Astrocyte (in vitro differentiated cells and primary cell): ENCODE measurements around the gene PTPRN2. TPM values are rescaled to one million over a fixed set of nuclear protein-coding genes. Genes with fewer than 3 reads are reported as not detected.
A peak's percentile ranks its signal among the peaks of the same experiment; 100 is the strongest.

Source experiments
- DNase-seq: peaks from one replicate; pipeline ENCODE4 v3.0.0-alpha.2; 2010; ENCODE audit warnings: low read depth
- FAIRE-seq: peaks from 2 replicates; lab custom pipeline; 2011; peaks lifted over from hg19 to GRCh38; lab: Jason Lieb, UNC
- H2AFZ ChIP-seq: 2 replicates; pipeline ENCODE4 v1.6.0; 2012; ENCODE audit warnings: low read depth, low read length, inconsistent platforms
- H3K27ac ChIP-seq: 2 replicates; pipeline ENCODE4 v1.5.1; 2011; ENCODE audit warnings: low read depth, low read length, inconsistent platforms
- H3K27me3 ChIP-seq: 2 replicates; pipeline ENCODE4 v1.6.0; 2011; ENCODE audit warnings: low read length, inconsistent platforms; ENCODE audit not compliant: insufficient read depth
- H3K36me3 ChIP-seq: 2 replicates; pipeline ENCODE4 v1.5.1; 2011; ENCODE audit warnings: low read length, inconsistent platforms; ENCODE audit not compliant: insufficient read depth
- H3K4me1 ChIP-seq: 2 replicates; pipeline ENCODE4 v1.5.1; 2011; ENCODE audit warnings: low read length, inconsistent platforms; ENCODE audit not compliant: insufficient read depth
- H3K4me2 ChIP-seq: 2 replicates; pipeline ENCODE4 v1.6.0; 2012; ENCODE audit warnings: low read length, inconsistent platforms
- H3K4me3 ChIP-seq: 2 replicates; pipeline ENCODE4 v1.5.1; 2011; ENCODE audit warnings: low read depth, mild to moderate bottlenecking, low read length, inconsistent platforms; ENCODE audit not compliant: insufficient read depth
- H3K79me2 ChIP-seq: 2 replicates; pipeline ENCODE4 v1.6.0; 2012; ENCODE audit warnings: mild to moderate bottlenecking, low read length, inconsistent platforms; ENCODE audit not compliant: insufficient read depth
- H3K9ac ChIP-seq: 2 replicates; pipeline ENCODE4 v1.6.0; 2012; ENCODE audit warnings: mild to moderate bottlenecking, low read length, inconsistent platforms
- H3K9me3 ChIP-seq: 2 replicates; pipeline ENCODE4 v1.5.1; 2012; ENCODE audit warnings: low read depth, mild to moderate bottlenecking, low read length, inconsistent platforms; ENCODE audit not compliant: insufficient read depth
- H4K20me1 ChIP-seq: 2 replicates; pipeline ENCODE4 v1.6.0; 2012; ENCODE audit warnings: low read length, inconsistent platforms; ENCODE audit not compliant: insufficient read depth
- H3K27ac Mint-ChIP-seq: one replicate; pipeline ENCODE4 v1.8.0; 2021; ENCODE audit warnings: mild to moderate bottlenecking, mixed read lengths; ENCODE audit not compliant: unreplicated experiment
- H3K27me3 Mint-ChIP-seq: one replicate; pipeline ENCODE4 v1.8.0; 2021; ENCODE audit warnings: low read depth, mixed read lengths; ENCODE audit not compliant: unreplicated experiment
- H3K36me3 Mint-ChIP-seq: one replicate; pipeline ENCODE4 v1.8.0; 2021; ENCODE audit warnings: low read depth, mixed read lengths; ENCODE audit not compliant: unreplicated experiment
- H3K4me1 Mint-ChIP-seq: one replicate; pipeline ENCODE4 v1.8.0; 2021; ENCODE audit warnings: low read depth, mixed read lengths; ENCODE audit not compliant: unreplicated experiment
- H3K4me3 Mint-ChIP-seq: one replicate; pipeline ENCODE4 v1.8.0; 2021; ENCODE audit warnings: mild to moderate bottlenecking, moderate library complexity, mixed read lengths; ENCODE audit not compliant: unreplicated experiment
- H3K9me3 Mint-ChIP-seq: one replicate; pipeline ENCODE4 v1.8.0; 2021; ENCODE audit warnings: mild to moderate bottlenecking, mixed read lengths; ENCODE audit not compliant: unreplicated experiment
- CTCF ChIP-seq: IDR thresholded peaks from 2 replicates; pipeline ENCODE4 v1.5.1; 2011; ENCODE audit warnings: low read depth, mild to moderate bottlenecking, inconsistent platforms, low read length, moderate library complexity; ENCODE audit not compliant: insufficient read depth
- EZH2 ChIP-seq: IDR thresholded peaks from 2 replicates; pipeline ENCODE4 v1.6.1; 2012; ENCODE audit warnings: mild to moderate bottlenecking, low read length, inconsistent platforms; ENCODE audit not compliant: insufficient read depth
- total RNA-seq: library from RNA; stranded (reverse); gene quantifications from 2 replicates; pipeline ENCODE4 v1.2.1, GENCODE V29; 2021

The PTPRN2 gene
- total RNA-seq, 1 donor from 2014 or later, result 0.09 TPM

GRCh38 chr7:157507987-157508386, 1079.6 kb downstream of the PTPRN2 start:
- no peaks in the 10 kb centered on the region for H3K36me3 ChIP-seq
- H2AFZ ChIP-seq, result no peak overlapping the region
- H3K4me3 ChIP-seq, result no peak overlapping the region
- Mint-ChIP-seq H3K4me1 (no peaks in the 10 kb centered on the region), H3K4me3 (no peak overlapping the region), H3K36me3 (no peaks in the 10 kb centered on the region), H3K9me3 (peaks cover 15% of the 10 kb centered on the region), H3K27ac (peak overlapping the region; percentile 6), H3K27me3 (no peaks in the 10 kb centered on the region)
- no peaks in the 10 kb centered on the region for H3K4me1 ChIP-seq
- H3K27ac ChIP-seq, result no peak overlapping the region
- DNase-seq (no peak), FAIRE-seq (no peak)
- H3K9ac ChIP-seq, result no peak overlapping the region
- H3K9me3 ChIP-seq, result no peaks in the 10 kb centered on the region
- no peaks in the 10 kb centered on the region for H4K20me1 ChIP-seq
- TF ChIP-seq EZH2 (no peak), CTCF (no peak)
- no peak overlapping the region for H3K4me2 ChIP-seq
- no peaks in the 10 kb centered on the region for H3K79me2 ChIP-seq
- no peaks in the 10 kb centered on the region for H3K27me3 ChIP-seq

DNA sequence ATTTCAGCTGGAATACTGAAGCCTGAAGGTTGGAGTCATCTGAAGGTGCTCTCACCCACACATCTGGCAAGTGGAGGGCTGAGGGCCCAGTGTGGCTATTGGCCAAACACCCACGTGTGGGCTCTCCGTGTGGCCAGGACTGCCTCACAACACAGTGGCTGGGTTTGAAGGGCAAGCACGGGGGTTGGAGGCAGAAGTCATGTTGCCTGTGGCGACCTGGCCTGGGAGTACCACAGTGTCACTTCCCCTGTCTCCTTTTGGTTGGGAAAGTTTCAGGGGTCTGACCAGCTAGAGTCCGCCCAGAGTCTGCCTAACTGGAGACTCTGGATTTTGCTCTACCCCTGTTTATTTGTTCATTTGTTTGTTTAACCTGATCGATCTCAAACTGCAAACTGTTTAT, 1081.4 kb downstream of the PTPRN2 start:
- Histone ChIP-seq H3K4me1 (no peaks in the 10 kb centered on the region), H3K4me3 (no peak overlapping the region), H3K79me2 (no peaks in the 10 kb centered on the region), H2AFZ (no peak overlapping the region), H3K4me2 (no peak overlapping the region), H3K27ac (no peak overlapping the region), H4K20me1 (no peaks in the 10 kb centered on the region), H3K9me3 (peaks cover 4% of the 10 kb centered on the region), H3K27me3 (no peaks in the 10 kb centered on the region), H3K9ac (no peak overlapping the region), H3K36me3 (no peaks in the 10 kb centered on the region)
- no peak for DNase-seq
- Mint-ChIP-seq H3K36me3 (no peaks in the 10 kb centered on the region), H3K27me3 (no peaks in the 10 kb centered on the region), H3K4me1 (no peaks in the 10 kb centered on the region), H3K9me3 (peaks cover 19% of the 10 kb centered on the region), H3K27ac (no peak overlapping the region), H3K4me3 (no peak overlapping the region)
- no peak for FAIRE-seq
- TF ChIP-seq EZH2, result no peak

GRCh38 chr7:157505646-157506045, 1082.0 kb downstream of the PTPRN2 start:
- H3K27me3 Mint-ChIP-seq, result no peaks in the 10 kb centered on the region

More at GRCh38 chr7:157505646-157506045, 1082.0 kb downstream of the PTPRN2 start:
- Histone ChIP-seq H3K79me2 (no peaks in the 10 kb centered on the region), H3K4me2 (no peak overlapping the region), H3K9ac (no peak overlapping the region), H2AFZ (no peak overlapping the region), H3K4me1 (no peaks in the 10 kb centered on the region), H3K36me3 (no peaks in the 10 kb centered on the region), H3K27me3 (no peaks in the 10 kb centered on the region), H3K4me3 (no peak overlapping the region), H3K27ac (no peak overlapping the region), H4K20me1 (no peaks in the 10 kb centered on the region), H3K9me3 (peaks cover 4% of the 10 kb centered on the region)
- Mint-ChIP-seq H3K4me3 (no peak overlapping the region), H3K36me3 (no peaks in the 10 kb centered on the region), H3K27ac (no peak overlapping the region), H3K9me3 (peaks cover 19% of the 10 kb centered on the region), H3K4me1 (no peaks in the 10 kb centered on the region)
- TF ChIP-seq CTCF (no peak), EZH2 (no peak)
- FAIRE-seq (no peak), DNase-seq (no peak)
